GM18499 (cell line): ENCODE measurements around the gene NF1.
"Not testable (repeated sequence)": the region's sequence is repeated elsewhere in the genome, so short reads cannot be mapped to it uniquely, and the experiment has no call there.

Experiments
- ATAC-seq: cut with Tn5 transposase; IDR thresholded peaks from one replicate; pipeline ENCODE4 v1.9.1; 2021; ENCODE audit warnings: moderate number of reproducible peaks; ENCODE audit not compliant: insufficient read depth, unreplicated experiment

The NF1 gene

GRCh38 chr17:31249835-31250141, 155.0 kb downstream of the NF1 start:
- no peak for ATAC-seq

GRCh38 chr17:31250229-31250628, 155.5 kb downstream of the NF1 start:
- ATAC-seq: no peak

DNA sequence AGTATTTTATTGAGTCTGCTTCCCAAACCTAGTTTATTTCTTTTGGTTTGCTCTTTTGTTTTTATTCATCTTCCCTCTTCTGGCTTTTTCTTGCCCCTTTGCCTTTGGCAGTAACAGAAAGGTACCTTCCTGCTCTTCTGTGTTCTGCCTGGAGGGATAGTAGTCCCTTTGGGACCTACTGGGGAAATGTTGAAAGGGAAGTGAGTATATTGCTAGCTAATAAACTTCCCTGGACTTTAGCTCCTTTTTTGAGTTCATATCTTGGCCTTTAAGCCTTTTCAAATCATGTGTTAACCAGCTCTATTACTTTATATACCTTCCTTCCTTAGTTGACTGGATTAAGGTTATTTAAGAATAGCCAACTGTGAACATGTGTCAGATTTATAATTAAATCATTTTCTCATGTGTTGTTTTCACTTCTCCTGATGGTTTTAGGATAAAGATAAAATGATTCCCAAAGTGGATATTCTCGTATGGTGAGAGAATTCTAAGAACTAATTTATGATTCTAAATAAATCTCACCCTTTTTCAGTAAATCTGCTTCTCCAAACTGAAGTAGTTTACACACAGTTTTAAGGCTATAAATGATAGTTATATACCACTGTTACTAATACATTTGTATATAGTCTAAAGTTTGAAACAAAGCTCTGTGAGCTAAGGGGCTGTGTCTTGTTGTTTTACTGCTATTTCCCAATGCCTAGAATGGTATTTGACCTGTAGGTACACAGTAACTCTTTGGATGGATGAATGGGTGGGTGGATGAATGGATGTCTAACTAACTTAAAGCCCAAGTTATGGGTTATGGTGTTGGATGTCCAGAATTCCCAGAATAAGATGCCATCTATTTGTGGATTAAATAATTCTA, 156.6 kb downstream of the NF1 start:
- ATAC-seq: no peak

DNA sequence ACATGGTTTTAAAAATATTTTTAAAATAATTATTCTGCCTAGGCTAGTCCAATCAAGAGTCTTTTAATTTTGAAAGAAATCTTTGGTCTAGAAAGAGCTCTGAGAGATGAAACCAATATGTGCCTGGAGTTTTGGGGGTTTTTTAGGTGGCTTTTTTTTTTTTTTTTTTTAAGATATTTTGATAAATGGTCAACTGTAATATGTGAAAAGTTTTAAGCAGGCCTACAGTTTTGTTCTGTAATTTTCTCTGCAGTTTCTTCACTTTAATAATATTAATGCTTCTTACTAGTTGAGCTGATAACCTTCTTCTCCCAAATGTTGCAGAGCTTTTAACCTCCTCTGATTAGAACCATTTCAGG, 157.2 kb downstream of the NF1 start:
- ATAC-seq: no peak

DNA sequence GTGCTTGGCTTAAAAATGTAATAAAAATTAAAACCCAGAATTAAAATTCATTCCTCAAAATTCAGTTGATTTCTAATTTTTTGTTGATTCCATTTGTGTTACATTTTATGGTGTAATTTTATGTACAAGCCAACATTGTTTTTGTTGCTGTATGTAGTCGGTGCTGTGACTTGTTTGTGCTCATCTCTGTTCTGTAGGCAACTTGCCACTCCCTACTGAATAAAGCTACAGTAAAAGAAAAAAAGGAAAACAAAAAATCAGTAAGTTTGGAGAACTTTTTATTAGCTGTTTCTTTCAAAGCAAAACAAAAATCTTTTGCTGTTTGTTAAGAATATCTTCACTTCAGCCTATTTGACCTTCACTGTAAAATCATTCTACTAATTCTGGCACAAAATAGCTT, 158.0 kb downstream of the NF1 start:
- no peak for ATAC-seq

- ATAC-seq: no peak
Observed at GRCh38 chr17:31254654-31255053, 159.9 kb downstream of the NF1 start.

DNA sequence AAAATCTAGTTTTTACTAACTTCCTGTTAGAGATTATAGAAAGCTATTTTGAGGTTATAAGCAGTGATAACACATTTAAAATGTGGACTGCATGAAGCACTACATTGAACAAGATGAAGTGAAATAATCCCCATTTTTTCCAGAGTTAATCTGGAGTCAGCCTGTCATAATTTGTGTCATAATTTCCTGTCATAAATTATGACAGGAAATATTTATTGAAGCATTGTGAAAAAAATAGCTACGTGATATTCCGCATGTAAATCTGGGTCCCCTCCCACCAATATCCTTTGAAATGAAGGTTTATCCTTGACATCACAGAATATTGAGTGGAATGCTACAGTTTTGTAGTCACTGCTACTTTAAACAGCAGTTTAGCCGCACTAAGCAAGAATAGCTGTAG, 162.2 kb downstream of the NF1 start:
- no peak for ATAC-seq

DNA sequence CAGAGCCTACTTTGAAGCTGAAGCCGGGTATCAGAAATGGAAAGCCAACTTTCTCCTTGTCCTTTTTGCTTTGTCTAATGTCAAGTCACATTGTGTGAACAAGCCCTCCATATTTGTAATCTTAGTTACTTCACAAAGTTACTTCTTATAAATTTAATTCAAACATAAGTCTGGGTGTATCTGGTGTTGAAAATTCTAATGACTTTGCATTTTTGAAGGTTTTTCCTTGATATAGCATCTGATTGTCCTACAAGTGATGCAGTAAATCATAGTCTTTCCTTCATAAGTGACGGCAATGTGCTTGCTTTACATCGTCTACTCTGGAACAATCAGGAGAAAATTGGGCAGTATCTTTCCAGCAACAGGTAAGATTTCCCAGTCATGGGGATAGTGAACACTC, 165.4 kb downstream of the NF1 start:
- ATAC-seq: no peak

GRCh38 chr17:31261601-31262000, 166.8 kb downstream of the NF1 start:
- no peak for ATAC-seq

- not testable (repeated sequence) for ATAC-seq
Observed at GRCh38 chr17:31262923-31263322, 168.1 kb downstream of the NF1 start.

GRCh38 chr17:31266042-31266441, 171.3 kb downstream of the NF1 start:
- ATAC-seq: no peak

DNA sequence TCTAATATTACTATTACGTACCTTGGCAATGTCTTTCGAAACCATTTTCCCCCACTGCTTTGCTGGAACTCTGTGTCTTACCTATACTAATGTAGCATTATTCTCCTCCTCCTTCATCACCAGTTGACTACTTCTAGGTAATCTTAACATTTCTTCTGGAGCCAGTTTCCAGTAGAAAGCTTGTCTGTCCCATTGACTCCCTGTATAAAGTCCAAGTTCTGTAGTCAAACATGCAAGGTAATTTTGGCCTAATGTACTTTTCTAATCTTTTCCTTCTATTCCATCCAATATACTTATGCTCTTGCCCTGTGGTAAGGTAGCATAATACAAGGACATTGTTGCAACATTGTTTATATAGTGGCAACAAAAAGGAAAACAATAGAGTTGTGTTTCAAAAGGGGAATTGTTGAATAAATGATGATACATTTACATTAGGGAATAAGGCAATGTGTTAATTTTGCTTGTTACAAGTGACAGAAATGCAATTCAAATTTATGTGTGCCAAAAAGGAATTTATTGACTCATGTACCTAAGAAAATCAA, 174.3 kb downstream of the NF1 start:
- no peak for ATAC-seq

DNA sequence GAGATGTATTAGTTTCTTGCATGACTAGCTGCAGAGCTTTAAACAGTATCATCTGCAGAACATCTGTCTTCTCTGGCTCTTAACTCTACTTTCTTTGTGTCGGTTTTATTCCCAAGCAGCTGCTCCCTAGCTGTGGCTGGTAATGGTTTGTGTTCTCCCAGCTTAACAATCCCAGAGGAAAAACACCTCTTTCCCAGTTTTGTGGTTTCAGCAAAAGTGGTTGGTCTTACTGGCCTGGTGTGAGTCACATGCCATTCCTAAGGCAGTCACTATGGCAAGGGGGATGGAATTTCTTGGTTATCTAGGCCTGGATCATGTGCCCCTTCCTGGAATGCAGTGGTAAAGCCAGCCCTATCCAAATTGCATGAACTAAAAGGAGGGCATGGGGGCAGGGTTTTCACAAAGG, 174.8 kb downstream of the NF1 start:
- no peak for ATAC-seq

GRCh38 chr17:31272236-31272635, 177.5 kb downstream of the NF1 start:
- ATAC-seq: no peak

- no peak for ATAC-seq
Observed at GRCh38 chr17:31272803-31273202, 178.0 kb downstream of the NF1 start.

DNA sequence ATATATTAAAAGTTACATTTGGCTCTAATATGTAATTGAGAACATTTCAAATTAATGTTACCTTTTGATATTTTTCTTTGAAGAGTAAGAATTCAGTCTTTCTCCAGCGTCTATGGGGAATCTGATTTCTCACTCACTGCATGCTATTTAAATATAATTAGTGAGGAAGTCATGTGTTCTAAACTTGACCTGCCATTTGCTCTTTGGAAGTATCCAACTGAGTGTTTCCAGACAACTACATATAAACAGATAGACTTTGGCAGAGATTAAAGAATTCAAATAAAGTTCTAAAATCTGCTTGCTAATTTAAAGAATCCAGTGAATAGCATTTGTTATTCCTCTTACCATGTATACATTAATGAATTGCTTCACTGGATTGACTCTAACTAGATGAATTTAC, 178.7 kb downstream of the NF1 start:
- ATAC-seq: no peak

GRCh38 chr17:31274252-31274651, 179.5 kb downstream of the NF1 start:
- ATAC-seq: no peak

GRCh38 chr17:31275116-31275515, 180.3 kb downstream of the NF1 start:
- ATAC-seq: no peak

DNA sequence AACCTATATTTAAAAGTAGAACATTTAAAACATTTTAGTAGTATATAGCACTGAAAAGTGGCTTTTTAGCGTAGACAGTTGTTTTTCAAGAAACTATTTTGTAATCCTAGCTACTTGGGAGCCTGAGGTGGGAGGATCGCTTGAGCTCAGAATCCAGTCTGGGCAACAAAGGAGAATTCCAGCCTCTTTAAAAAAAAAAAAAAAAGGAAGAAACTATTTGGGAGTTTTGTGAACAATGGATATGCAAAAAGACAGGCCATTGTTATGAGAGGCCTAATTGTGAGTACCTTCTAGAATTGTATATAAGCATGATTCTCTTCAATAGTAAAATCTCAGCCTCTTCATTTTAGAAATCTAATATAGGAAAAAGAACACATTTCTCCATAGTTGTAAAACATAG, 184.6 kb downstream of the NF1 start:
- ATAC-seq: no peak

DNA sequence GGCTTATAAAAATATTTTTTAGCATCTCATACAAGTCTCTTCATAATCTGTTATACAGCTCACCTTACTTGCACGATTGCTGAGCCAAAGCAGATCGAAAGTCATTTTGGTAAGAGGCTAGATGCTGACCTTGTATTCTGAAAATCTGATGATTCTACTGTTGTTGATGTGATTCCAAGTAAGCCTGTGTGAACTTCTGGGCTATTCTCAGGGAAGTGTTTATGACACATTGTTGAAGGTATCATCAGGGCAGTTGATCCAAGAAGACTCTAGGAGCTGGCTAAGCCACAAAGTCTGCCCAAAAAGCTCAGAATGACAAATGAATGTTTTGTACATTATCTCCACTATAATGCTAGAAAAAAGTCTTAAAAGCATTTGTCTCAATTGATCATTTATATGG, 186.3 kb downstream of the NF1 start:
- ATAC-seq: no peak

GRCh38 chr17:31283841-31284240, 189.1 kb downstream of the NF1 start:
- ATAC-seq: no peak

GRCh38 chr17:31286587-31286986, 191.8 kb downstream of the NF1 start:
- no peak for ATAC-seq
